Endometrium (tissue), 2 donors: Measurements from ENCODE around the gene THSD7B.

Source experiments
- FAIRE-seq: peaks from 2 replicates; lab custom pipeline; 2012; peaks lifted over from hg19 to GRCh38; lab: Jason Lieb, UNC
- donor health status: control.
- donor health status: control.

The THSD7B gene

DNA sequence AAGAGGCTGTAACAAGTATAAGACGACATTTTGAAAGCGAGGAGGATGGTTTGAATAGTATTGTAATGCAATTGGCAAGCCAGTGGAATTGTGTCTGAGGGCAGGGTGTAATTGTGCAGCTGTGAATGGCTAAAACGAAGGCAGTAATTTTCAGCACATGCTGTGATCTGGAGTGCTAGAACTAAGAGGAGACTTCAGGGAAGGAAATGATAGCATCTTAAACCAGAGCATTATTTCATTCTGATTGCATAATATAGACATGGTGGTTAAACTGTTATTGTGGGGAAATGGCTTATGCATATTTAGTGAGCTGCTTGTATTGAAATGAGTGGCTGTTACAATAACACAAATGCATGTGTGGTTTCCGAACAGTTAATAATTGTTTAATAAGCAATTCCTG is 36.3 kb downstream of the THSD7B start:
- no peak for FAIRE-seq

GRCh38 chr2:136809998-136810397 is 44.7 kb downstream of the THSD7B start:
- FAIRE-seq: no peak

DNA sequence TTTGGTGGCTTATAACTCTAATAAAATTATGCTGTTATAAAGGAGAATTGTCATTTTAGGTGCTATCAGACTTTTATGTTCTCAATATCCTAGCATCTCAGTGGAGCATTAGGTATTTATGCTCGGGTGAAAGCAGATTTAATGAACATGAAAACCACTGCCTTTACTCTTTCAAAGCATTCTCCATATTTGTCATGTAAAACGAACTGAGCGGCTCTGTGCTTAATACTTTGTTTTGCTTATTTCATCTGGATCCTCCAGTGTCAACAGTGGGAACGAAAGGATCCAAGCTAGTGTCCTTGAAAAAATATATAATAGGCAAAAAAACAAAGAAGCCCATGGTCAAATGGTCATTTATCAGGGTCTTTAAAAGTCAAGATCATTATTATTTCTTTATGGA is 53.5 kb downstream of the THSD7B start:
- no peak for FAIRE-seq

DNA sequence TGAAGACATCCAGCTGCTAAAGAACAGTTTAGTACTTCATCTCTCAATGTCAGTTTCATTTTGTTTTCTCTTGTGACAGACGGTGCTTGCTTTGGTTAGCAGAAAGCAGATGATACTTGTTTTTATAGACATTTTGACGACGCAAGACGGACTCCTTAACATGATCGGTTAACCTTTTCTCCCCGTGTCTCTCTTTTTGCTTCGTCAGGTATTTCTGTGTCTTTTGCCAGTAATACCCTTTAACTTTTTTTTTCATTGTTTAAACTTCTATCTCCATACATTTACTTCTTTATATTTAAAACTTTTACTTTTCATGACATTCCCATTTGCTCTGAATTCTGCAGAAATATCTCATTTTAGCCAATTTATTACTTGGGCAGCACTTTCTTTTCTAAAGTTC is 57.9 kb downstream of the THSD7B start:
- no peak for FAIRE-seq

DNA sequence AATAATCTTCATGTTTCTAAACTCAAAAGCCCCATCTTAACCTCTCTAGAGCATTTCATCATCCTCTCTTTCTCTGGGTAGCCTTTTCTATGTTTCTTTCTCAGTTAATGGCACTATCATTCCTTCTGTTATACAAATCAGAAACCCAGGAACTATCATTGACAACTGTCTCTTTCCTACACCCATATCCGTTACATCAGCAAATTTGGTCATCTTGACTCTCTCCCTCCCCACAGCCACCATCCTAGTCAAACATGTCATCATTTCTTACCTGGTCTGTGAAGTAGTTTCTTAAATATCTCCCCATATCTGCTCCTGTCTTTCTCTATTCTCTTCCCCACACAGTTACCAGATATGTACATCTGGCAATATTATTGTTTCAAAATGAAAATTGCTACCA is 62.8 kb downstream of the THSD7B start:
- FAIRE-seq: no peak

DNA sequence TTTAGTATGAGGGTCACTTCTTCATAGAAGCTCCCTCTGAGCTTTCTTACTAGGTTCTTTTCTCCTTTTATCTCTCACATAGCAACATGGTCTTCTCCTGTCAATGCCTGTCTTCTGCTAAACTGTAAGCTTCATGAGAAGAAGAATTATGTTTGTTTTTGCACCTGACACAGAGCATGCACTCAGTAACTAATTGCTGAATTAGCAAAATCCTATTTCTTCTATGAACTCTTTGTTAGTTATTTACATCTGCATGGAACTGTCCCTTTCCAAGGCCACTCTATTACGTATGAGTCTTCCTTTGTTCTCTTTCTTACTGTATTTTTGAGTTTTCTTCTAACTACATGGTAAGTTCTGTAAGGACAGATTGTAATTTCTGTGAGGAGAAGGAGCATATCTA is 63.4 kb downstream of the THSD7B start:
- no peak for FAIRE-seq

- FAIRE-seq: no peak
These were observed 79.2 kb downstream of the THSD7B start for GRCh38 chr2:136844546-136844945.

- no peak for FAIRE-seq
These were observed 93.3 kb downstream of the THSD7B start for GRCh38 chr2:136858656-136859055.

DNA sequence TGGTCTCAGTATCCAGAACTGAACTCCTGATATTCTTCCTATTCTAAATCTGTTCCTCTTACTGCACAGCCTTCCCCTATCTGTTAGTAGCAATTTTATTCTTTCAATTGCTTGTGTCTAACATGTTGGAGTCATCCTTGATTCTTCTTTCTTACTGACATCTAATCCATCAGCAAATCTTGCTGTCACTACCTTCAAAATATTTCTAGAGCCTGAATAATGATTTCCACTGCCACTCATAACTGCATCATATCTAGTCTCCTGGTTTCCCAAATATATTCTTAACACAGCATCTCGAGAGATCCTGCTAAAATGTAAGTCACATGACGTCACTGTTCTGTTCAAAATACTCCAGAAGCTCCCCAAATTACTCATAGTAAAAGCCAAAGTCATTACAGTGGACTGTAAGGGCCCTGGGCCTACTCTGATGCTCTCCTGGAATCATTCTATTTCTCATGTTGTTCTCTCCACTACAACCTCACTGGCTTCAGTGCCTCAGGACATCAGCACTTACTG is 95.2 kb downstream of the THSD7B start:
- no peak for FAIRE-seq

GRCh38 chr2:136863468-136863867 is 98.1 kb downstream of the THSD7B start:
- no peak for FAIRE-seq

- no peak for FAIRE-seq
These were observed 98.5 kb downstream of the THSD7B start for GRCh38 chr2:136863874-136864273.

DNA sequence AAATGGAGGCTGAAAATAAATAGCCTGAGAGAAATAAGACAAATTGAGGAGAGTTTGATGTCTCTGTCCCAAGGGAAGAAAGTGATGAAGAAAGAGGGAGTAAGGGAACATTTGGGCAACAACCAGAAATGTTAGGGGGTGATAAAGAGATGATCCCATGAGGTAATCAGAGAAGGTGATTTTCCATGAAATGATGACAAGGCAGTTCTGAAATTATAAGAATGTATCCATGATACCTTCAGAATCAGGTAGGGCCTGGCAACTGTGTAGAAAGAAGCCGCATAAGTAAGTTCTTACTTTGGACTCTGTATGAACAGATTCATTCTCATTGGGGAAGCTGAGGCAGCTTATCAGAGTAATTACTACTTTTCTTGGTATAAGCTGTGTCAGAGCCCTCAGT is 106.1 kb downstream of the THSD7B start:
- FAIRE-seq: no peak

- no peak for FAIRE-seq
These were observed 108.9 kb downstream of the THSD7B start for GRCh38 chr2:136874258-136874657.

- no peak for FAIRE-seq
These were observed 125.8 kb downstream of the THSD7B start for GRCh38 chr2:136891100-136891499.

DNA sequence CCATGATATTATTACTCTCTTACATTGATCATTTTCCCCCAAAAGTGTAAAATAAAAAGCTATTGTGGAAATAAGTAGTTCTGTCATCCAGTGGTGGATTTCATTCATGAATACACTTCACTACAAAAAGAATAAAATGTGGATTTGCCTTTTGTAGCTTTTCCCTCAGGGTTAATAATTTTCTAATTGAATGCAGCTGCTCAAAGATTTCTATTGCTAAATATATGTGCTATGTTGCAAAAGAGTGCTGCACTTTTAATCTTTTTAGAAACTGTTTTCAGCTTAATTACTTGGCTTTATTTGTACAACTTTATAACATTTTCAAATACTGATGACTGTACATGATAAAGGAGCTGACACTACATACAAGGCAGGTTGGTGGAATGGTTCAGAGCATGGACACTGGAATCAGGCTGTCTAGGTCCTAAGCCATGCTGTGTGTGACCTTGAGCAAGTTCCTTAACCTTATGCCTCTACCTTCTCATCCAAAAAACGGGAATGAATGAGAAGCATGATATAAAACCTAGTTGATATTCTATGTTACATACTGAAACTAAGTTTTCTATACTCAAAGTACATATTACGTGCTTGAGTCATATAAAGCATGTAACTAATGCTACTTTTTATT is 128.8 kb downstream of the THSD7B start:
- FAIRE-seq: no peak

DNA sequence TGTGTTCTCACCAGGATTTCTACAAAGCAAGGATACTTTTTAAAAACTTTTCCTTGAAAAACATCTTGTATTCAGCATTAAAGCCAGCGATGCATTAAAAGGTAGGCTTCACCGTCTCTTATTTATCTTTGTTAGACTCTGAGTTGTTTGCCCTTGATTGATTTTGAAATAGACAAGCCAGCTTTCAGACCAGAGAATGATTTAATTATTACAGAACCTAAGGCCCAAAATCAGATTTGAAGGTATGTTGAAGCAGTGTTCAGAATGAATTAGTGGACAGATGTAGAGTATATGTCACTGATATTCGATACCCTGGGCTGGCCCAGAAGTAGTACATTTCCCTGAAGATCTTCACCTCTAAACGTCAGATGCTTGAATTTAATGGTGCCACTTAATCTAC is 136.4 kb downstream of the THSD7B start:
- no peak for FAIRE-seq

DNA sequence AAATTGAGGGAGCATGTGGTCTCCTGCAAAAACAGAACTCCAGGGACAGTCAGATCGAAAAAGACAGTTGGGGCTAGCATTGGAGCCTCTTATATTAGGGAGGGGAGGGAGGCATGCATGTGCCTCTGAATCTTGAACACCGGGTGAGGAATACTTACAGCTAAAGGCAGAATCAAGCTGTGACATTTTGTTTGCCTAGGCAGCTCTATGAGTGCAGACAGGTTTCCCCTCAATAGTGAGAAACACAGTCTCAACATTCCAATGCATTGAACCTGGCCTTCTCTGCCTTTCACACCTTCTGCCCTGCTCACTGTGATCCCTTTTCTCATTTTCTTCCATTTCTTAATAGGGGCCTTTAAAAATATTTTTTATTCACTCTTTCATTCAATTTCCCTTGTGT is 140.4 kb downstream of the THSD7B start:
- FAIRE-seq: no peak

DNA sequence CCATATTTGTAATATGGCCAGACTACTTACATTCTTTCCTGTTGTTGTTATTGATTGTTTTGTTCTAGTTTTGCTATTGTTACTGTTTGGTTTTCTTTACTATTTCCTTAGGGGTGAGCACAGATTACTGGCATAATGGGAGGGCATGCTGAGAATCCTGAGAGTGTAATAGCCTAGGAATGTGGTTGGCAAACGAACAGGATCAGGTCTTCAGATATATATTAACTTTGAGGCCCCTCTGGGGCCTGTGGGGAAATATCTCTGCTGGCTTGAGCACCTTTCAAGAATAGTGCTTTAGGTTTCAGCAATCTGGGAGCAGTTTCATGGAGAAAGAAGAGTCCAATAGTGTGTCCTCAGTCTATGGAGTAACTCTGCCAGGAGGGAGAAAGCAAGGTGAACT is 144.4 kb downstream of the THSD7B start:
- no peak for FAIRE-seq

GRCh38 chr2:136916131-136916530 is 150.8 kb downstream of the THSD7B start:
- no peak for FAIRE-seq

GRCh38 chr2:136917411-136917881 is 152.1 kb downstream of the THSD7B start:
- no peak for FAIRE-seq

DNA sequence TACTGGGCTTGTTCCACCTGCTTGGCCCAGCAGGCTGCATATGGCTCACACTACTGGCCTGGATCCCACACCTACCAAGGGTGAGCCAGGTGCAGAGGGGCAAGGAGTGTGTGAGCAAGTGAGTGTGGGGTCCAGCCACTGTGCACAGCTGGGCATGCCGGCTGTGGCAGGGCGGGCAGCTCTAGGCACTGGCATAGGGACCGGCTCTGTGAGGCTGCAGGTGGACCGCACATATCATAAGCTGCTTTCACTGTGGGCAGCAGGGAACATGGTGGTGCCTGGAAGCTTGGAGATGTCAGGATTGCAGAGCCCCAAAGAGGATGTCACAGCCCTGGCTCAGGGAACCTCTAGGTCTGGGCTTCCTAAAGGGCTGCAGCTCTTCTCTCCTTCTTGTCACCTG is 154.3 kb downstream of the THSD7B start:
- FAIRE-seq: no peak

DNA sequence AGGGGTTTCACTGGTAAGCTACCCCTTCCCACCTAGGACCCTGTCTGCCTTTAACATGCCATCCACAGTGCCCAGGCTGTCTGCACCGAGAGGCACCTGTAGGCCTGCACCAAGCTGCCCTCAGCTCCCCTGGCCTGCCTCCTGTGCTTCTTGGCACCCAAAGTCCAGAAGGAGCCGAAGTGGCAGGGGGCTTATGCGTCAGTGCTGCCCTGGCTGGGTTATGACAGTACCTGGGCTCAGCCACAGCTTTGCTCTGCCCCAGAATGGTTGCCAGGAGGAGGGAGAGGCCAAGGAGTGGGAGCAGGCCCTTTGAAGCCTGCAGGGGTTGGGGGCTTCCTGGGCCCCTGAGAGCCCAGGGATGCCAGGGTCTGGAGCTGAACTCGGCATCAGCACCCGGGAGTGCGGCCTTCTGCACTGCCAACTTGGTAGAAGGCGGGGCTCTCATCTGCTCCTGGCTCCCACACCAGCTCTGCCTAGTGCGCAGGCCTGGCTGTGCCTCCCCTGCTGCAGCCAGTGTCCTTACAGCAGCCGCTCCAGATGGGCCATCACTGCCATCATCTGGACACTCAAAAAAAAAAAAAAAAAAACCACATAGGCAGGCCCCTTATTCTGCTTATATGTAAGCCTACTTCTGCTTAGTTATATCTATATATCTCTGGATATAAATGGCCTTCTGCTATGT is 155.4 kb downstream of the THSD7B start:
- FAIRE-seq: no peak

DNA sequence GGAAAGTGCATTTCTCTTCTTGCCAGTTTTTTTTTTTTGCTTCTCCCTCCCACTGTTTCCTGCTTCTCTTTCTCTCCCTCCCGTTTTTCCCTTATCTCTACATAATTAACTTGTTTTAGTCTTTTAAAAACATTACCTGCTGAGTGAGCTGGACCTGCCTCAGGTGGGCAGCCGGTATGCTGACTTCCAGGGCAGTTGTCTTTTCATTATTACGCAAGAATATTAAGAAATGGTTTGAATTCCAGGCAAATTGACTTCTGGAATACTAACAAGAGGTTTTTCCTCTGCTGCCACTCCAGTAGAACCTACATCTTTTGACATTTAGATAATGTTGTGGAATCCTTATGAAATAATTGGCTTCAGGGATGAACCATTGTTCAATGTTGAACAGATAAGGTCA is 161.8 kb downstream of the THSD7B start:
- FAIRE-seq: no peak

DNA sequence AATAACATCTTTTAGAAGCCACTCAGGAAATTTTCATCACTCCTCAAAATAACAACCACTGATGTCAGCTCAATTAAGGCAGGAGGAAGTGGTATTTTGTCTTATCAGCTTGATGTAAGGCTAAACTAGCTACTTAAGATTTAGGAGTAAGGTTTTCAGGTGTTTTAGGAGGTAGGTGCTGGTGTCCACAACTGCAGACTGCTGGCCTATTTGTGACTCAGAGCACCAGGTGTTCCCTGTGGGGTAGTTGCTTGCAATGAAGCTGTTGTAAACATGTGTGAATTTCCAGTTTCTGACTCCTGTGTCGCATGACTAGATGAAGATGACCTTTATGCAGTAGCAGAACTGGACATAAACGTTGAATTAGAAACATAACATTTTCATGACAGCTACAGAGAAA is 164.2 kb downstream of the THSD7B start:
- no peak for FAIRE-seq
